Activated naive CD8-positive, alpha-beta T cell treated with anti-CD3 and anti-CD28 coated beads, Interleukin-2, amount 50 U/mL, for 16 hours (primary cell): Measurements from ENCODE around the gene SRSF7.
"Not testable (repeated sequence)": the region's sequence is repeated elsewhere in the genome, so short reads cannot be mapped to it uniquely, and the experiment has no call there.

Experiments
- DNase-seq: peaks from one replicate; pipeline ENCODE4 v3.0.0-alpha.2; 2020; ENCODE audit warnings: low read depth, low spot score

Gene SRSF7

GRCh38 chr2:38731684-38732221, 19.4 kb downstream of the SRSF7 start:
- no peak for DNase-seq

- DNase-seq = no peak
These were observed 20.1 kb downstream of the SRSF7 start for GRCh38 chr2:38731090-38731489.

- DNase-seq = no peak
These were observed 22.5 kb downstream of the SRSF7 start for GRCh38 chr2:38728694-38729093.

- DNase-seq = no peak
These were observed 23.5 kb downstream of the SRSF7 start for GRCh38 chr2:38727661-38728060.

GRCh38 chr2:38723173-38723572, 28.0 kb downstream of the SRSF7 start:
- no peak for DNase-seq

- peak; percentile 12 for DNase-seq
These were observed 28.7 kb downstream of the SRSF7 start for GRCh38 chr2:38722271-38723061.

- DNase-seq = no peak
These were observed 30.4 kb downstream of the SRSF7 start for GRCh38 chr2:38720613-38721241.

GRCh38 chr2:38719706-38720105, 31.5 kb downstream of the SRSF7 start:
- no peak for DNase-seq

- DNase-seq = no peak
These were observed 32.6 kb downstream of the SRSF7 start for GRCh38 chr2:38718601-38719000.

- DNase-seq = no peak
These were observed 35.0 kb downstream of the SRSF7 start for GRCh38 chr2:38716185-38716584.

GRCh38 chr2:38714941-38715340, 36.2 kb downstream of the SRSF7 start:
- not testable (repeated sequence) for DNase-seq

GRCh38 chr2:38713338-38713737, 37.8 kb downstream of the SRSF7 start:
- DNase-seq = no peak

- DNase-seq = no peak
These were observed 38.3 kb downstream of the SRSF7 start for GRCh38 chr2:38712871-38713270.

- DNase-seq = no peak
These were observed 38.7 kb downstream of the SRSF7 start for GRCh38 chr2:38712413-38712812.

GRCh38 chr2:38711558-38711957, 39.6 kb downstream of the SRSF7 start:
- no peak for DNase-seq

- no peak for DNase-seq
These were observed 41.5 kb downstream of the SRSF7 start for GRCh38 chr2:38709567-38710194.

- no peak for DNase-seq
These were observed 42.1 kb downstream of the SRSF7 start for GRCh38 chr2:38708900-38709566.

GRCh38 chr2:38708491-38708890, 42.7 kb downstream of the SRSF7 start:
- not testable (repeated sequence) for DNase-seq

- no peak for DNase-seq
These were observed 44.3 kb downstream of the SRSF7 start for GRCh38 chr2:38706846-38707345.

- DNase-seq = no peak
These were observed 46.5 kb downstream of the SRSF7 start for GRCh38 chr2:38704664-38705063.

GRCh38 chr2:38703336-38703735, 47.8 kb downstream of the SRSF7 start:
- DNase-seq = not testable (repeated sequence)

GRCh38 chr2:38702413-38702812, 48.7 kb downstream of the SRSF7 start:
- DNase-seq = no peak
